Thoracic aorta (tissue), 2 donors: ENCODE data around the gene CYP4B1. TPM values are rescaled to one million over a fixed set of nuclear protein-coding genes. Genes with fewer than 3 reads are reported as not detected.

Source experiments
- ATAC-seq: fragments of 150-250 bp; one replicate; pipeline ENCODE4 v1.8.0; 2017; ENCODE audit warnings: low read depth; ENCODE audit not compliant: insufficient number of reproducible peaks, low FRiP score
- DNase-seq: peaks from one replicate; pipeline ENCODE4 v3.0.0-alpha.2; 2020; ENCODE audit warnings: low spot score
- H3K27ac ChIP-seq, 2 donors: fragments of 200-600 bp; sonication (generic); 1 replicate in 1 of 2; 2 replicates in 1 of 2; pipeline ENCODE4 v1.5.1; 2016; ENCODE audit warnings: mild to moderate bottlenecking in 2 of 2, moderate library complexity in 2 of 2
- H3K27me3 ChIP-seq: fragments of 200-600 bp; sonication (generic); replicated peaks from 2 replicates; pipeline ENCODE4 v1.6.0; 2016; ENCODE audit warnings: mild to moderate bottlenecking; ENCODE audit not compliant: insufficient read depth
- H3K36me3 ChIP-seq: fragments of 200-600 bp; sonication (generic); one replicate; pipeline ENCODE4 v1.5.1; 2016
- H3K4me1 ChIP-seq, 2 donors: fragments of 200-600 bp; sonication (generic); 1 replicate in 1 of 2; 2 replicates in 1 of 2; pipeline versions ENCODE4 v1.5.1 to v1.6.0; 2016; ENCODE audit warnings: low read depth in 2 of 2, mild to moderate bottlenecking in 1 of 2; ENCODE audit not compliant: control insufficient read depth in 1 of 2
- H3K4me3 ChIP-seq: fragments of 200-600 bp; sonication (generic); 2 replicates; pipeline ENCODE4 v1.5.1; 2016; ENCODE audit warnings: mild to moderate bottlenecking
- H3K9me3 ChIP-seq: fragments of 200-600 bp; sonication (generic); 2 replicates; pipeline ENCODE4 v1.5.1; 2016
- CTCF ChIP-seq: fragments of 200-600 bp; sonication (generic); IDR thresholded peaks from one replicate; pipeline ENCODE4 v1.5.1; 2019; ENCODE audit warnings: antibody characterized with exemption
- total RNA-seq, 2 donors: library from RNA; depleted of rRNA; stranded (reverse); fragments of >200 nt; gene quantifications; one replicate each; pipeline versions ENCODE4 v1.1.0 to v1.2.3, GENCODE V29; 2016

Gene CYP4B1
- total RNA-seq, 2 donors from 2014 or later = 57.9 to 117 TPM

- ATAC-seq (no peak), DNase-seq (no peak)
- no peaks in the 10 kb centered on the region for H3K9me3 ChIP-seq
- H3K27me3 ChIP-seq = no peaks in the 10 kb centered on the region
- no peak overlapping the region for H3K27ac ChIP-seq
- TF ChIP-seq CTCF = no peak
- H3K4me1 ChIP-seq = no peaks in the 10 kb centered on the region
- H3K4me3 ChIP-seq = no peak overlapping the region
- H3K36me3 ChIP-seq = no peaks in the 10 kb centered on the region
Observed at GRCh38 chr1:46797696-46798470, 963 bp upstream of the CYP4B1 start.

- H3K4me3 ChIP-seq = no peak overlapping the region
- H3K36me3 ChIP-seq = no peaks in the 10 kb centered on the region
- no peak for TF ChIP-seq CTCF
- no peak overlapping the region for H3K27ac ChIP-seq
- H3K4me1 ChIP-seq = no peaks in the 10 kb centered on the region
- H3K9me3 ChIP-seq = no peaks in the 10 kb centered on the region
- DNase-seq (no peak), ATAC-seq (no peak)
- H3K27me3 ChIP-seq = no peaks in the 10 kb centered on the region
Observed at GRCh38 chr1:46800742-46801141, 1.9 kb downstream of the CYP4B1 start.

GRCh38 chr1:46801323-46802055, 2.6 kb downstream of the CYP4B1 start:
- Histone ChIP-seq H3K4me1 (no peaks in the 10 kb centered on the region), H3K27me3 (no peaks in the 10 kb centered on the region), H3K4me3 (no peak overlapping the region), H3K9me3 (no peaks in the 10 kb centered on the region), H3K27ac (no peak overlapping the region), H3K36me3 (no peaks in the 10 kb centered on the region)
- ATAC-seq = no peak
- DNase-seq = no peak
- no peak for TF ChIP-seq CTCF

GRCh38 chr1:46802081-46802480, 3.2 kb downstream of the CYP4B1 start:
- Histone ChIP-seq H3K27me3 (no peaks in the 10 kb centered on the region), H3K4me3 (no peak overlapping the region), H3K36me3 (no peaks in the 10 kb centered on the region), H3K9me3 (no peaks in the 10 kb centered on the region), H3K27ac (no peak overlapping the region), H3K4me1 (no peaks in the 10 kb centered on the region)
- DNase-seq = no peak
- TF ChIP-seq CTCF = no peak
- no peak for ATAC-seq

GRCh38 chr1:46802901-46803574, 4.2 kb downstream of the CYP4B1 start:
- Histone ChIP-seq H3K9me3 (no peaks in the 10 kb centered on the region), H3K4me3 (no peak overlapping the region), H3K36me3 (no peaks in the 10 kb centered on the region), H3K27me3 (no peaks in the 10 kb centered on the region), H3K27ac (no peak overlapping the region), H3K4me1 (no peaks in the 10 kb centered on the region)
- DNase-seq (no peak), ATAC-seq (no peak)
- TF ChIP-seq CTCF = no peak
